Pulmonary artery endothelial cell (primary cell): ENCODE measurements around the gene IL12A. TPM values are rescaled to one million over a fixed set of nuclear protein-coding genes. Genes with fewer than 3 reads are reported as not detected.

Experiments
- DNase-seq: peaks from one replicate; pipeline ENCODE4 v3.0.0-alpha.2; 2011; ENCODE audit warnings: low read depth, low spot score
- total RNA-seq: library from RNA; depleted of rRNA; stranded (reverse); fragments of >200 nt; gene quantifications from 2 replicates; pipeline ENCODE4 v1.2.3, GENCODE V29; 2014

The IL12A gene
- 0.40 and 2.0 TPM in 2 replicates for total RNA-seq

DNA sequence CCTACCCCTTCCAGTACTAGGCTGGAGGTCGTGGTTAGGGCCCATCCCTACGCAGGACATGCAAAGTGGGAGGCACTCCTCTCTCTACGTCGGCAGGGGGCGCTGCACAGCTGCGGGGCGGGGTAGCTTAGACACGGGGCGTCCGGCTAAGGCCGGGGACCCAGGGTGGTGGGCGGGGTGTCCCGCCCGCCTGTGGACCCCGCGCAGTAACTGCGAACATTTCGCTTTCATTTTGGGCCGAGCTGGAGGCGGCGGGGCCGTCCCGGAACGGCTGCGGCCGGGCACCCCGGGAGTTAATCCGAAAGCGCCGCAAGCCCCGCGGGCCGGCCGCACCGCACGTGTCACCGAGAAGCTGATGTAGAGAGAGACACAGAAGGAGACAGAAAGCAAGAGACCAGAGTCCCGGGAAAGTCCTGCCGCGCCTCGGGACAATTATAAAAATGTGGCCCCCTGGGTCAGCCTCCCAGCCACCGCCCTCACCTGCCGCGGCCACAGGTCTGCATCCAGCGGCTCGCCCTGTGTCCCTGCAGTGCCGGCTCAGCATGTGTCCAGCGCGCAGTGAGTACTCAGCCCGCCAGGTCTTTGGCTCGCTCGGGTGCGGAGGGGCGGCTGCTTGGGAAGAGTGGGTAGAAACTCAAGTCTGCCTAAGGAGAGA, at the start of gene IL12A:
Gene IL12A, plus strand, starts transcription at position 219 of the 655 bp plus-strand sequence.
- no peak for DNase-seq

DNA sequence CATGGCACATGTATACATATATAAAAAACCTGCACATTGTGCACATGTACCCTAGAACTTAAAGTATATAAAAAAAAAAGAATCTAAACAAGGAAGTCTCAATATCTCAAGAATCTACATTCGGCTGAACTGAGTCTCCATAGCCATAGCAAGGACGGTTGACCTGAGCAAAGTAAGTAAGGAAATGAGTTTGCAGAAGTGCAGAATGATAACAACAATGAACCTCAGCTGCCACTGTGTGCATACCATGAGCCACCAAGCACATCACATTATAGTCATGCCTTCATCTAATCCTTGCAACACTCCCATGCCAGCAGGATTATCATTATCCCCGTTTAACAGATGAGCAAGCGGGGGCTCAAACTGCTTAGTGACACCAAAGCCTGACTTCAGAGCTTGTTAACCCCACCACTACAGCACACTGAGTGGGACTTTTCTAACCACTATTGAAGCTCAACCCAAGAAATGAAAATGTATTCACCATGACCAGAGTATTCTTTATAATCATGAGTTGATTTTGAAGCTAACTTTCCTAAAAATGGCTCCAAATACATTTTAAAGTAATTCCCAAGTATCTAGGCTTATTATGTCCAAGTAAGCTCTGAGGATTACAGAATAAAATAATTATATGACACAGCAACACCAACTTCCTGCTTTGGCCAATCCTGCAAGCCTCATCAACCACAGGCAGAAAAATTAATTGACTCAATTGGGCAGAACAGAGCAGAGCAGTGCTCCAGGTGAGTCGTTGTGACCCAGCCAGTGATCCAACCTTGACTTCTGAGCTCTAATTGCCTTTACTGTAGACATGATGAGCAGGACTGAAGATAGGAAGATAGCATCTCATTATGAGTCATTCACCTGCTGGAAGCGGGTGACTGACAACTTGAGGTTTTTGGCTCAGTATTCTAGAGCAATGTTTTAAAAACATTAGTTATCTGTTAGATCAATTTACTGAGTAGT, 47.3 kb upstream of the IL12A start:
- DNase-seq = no peak

DNA sequence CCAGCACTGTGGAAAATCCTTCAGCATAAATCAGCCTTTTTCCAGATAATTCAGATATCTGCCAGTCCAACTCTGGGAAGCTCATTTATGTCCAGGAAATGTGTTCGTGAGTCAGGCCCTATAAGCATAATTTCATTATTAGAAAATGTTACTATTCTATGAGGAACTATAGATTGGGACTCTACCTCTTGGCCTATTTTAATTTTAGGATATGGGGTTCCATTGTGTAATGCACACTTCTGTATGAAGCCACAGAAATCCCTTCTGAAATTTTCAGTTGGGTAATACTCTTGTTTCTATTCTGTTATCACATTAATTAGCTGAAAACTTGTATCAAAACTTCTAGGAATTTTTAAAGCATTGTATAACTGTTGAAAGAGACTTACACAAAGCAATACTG, 43.9 kb upstream of the IL12A start:
- no peak for DNase-seq

DNA sequence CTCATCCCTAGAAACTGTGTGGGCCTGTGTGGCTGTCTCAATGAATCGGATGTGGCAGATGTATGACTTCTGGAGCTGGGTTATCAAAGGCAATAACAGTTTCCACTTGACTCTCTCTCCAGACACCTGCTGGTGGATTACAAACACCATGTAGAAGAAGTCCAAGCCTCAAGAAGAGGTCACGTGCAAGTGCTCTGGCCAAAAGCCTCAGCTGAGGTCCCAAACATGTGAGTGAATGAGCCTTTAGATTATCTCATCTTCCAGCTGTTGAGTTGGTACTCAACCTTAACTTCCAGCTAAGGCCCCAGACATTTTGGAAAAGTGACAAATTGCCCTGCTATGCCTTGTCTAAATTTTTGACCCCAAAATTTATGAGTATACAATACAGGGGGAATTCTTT, 42.7 kb upstream of the IL12A start:
- no peak for DNase-seq

DNA sequence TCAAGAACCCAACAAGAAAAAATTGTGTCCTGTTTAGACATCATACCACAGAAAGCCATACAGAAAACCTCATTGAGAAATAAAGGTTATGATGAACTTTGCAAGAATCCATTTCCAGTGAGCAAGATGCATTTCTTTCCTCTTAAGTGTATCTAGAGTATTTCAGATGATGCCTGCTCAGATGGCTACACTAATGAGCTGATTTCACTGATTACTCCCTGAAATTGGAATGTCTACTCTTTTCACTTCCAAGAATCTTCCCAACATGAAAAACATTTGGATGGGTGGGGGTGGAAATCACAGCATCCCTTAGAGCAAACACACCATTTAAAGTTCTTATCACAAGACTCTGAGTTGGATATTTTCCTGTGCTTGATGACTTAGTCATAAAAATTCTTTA, 41.4 kb upstream of the IL12A start:
- no peak for DNase-seq

DNA sequence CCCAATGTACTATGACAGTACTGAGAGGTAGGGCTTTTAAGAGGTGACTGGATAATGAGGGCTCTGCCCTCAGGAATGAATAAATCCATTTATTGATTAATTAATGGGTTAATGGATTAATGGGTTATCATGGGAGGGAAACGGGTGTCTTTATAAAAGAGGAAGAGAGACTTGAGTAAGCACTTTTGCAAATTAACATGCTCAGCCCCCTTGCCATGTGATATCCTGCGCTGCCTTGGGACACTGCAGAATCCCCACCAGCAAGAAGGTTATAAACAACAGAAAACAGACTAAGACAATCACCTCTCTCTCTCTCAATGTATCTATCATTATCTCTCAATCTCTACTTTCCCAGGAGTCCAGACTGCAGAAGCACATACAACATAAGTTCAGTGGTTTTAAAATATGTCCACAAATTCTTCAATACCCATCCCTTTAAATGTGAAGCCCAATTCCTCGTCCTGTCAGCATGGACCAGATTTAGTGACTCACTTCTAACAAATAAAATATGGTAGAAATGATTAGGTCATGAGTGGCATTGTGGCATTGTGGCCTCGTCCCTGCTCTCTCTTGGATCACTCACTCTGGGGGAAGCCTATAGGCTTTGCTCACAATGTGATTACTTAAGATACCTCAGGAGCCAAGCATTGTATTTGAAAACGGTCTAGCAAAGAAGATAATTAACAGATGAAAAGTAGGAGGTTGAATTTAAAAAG, 40.0 kb upstream of the IL12A start:
- no peak for DNase-seq

DNA sequence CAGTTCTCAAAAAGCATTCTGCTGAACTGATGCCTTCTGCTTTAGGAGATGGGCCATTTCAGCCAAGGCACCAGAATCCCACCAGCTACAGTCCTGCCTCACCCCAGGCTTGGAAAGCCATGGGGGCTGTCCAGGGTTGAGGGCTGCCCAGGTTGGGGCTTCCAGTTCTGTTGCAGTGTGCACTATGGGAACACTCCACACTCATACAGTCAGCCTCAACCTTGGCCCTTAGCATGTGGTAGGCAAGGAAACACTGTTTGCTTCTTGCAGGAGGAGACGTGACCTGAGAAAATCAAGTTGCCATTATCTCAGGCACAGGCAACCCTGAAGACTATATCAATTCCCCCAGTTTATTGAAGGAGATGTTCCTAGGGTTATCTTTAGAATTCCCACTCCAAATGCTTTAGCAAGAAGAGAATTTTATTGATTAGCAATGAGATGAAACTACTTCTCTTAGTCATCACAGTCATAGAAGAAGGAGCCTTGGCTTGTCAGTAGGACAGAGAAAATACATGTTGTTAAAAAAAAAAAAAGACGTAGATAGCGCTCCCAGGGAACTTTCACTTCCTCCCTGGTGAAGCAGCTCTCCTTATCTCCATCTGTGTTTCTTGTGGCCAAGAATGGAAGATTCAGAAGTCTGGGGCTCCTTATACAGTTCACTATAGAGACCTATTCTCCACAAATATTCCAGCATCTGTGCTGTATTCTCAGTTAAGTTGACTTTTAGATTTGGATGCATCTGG, 38.3 kb upstream of the IL12A start:
- no peak for DNase-seq

DNA sequence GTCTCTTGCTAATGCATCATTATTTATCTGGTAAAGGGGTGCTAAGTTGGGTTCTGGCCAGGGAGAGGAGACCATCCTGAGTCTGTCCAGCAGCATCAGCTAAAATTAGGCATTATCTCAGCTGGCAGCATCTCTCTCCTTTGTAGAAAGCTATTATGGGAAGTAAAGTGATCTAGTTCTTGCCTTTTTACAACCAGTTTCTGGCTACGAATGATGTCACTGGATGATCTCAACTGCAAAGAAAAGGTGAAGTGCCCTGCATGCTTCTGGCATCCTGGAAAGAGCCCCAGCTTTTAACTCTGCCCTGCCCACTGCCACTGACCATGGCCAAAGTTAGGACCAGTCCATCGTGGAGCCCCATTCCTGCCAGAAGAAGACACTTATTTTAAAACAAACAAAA, 37.1 kb upstream of the IL12A start:
- no peak for DNase-seq

DNA sequence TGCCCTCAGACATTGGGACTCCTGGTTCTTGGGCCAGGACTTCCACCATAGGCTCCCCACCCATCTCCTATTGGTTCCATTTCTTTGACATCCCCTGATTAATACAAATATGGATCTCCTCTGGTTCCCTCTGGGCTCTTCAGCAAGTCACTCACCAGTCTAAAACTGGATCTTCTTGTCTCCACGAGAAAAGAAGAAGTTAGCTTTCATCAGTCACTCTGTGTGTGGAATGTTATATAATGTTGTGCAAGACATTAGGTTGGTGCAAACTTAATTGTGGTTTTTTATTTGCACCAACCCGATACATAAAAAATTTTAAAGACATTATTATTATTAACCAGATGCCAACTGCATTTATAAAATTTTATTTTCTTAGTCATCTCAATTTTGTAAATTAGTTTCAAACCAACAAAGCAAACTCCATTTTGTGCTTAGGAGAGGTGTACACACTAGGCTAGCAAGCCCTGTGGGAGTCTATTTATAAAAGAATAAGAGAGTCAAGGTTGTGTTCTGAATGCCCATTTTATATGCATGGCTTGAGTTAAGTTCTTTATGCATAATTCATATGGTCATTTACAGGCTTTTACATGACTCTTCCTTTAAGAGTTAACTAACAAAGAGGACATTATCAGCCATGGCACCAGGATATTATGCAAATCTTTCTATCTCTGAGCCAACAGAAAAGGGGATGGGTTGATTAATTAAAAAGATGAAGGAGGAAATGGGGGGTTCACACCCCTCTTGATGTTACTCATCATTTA, 35.1 kb upstream of the IL12A start:
- no peak for DNase-seq

DNA sequence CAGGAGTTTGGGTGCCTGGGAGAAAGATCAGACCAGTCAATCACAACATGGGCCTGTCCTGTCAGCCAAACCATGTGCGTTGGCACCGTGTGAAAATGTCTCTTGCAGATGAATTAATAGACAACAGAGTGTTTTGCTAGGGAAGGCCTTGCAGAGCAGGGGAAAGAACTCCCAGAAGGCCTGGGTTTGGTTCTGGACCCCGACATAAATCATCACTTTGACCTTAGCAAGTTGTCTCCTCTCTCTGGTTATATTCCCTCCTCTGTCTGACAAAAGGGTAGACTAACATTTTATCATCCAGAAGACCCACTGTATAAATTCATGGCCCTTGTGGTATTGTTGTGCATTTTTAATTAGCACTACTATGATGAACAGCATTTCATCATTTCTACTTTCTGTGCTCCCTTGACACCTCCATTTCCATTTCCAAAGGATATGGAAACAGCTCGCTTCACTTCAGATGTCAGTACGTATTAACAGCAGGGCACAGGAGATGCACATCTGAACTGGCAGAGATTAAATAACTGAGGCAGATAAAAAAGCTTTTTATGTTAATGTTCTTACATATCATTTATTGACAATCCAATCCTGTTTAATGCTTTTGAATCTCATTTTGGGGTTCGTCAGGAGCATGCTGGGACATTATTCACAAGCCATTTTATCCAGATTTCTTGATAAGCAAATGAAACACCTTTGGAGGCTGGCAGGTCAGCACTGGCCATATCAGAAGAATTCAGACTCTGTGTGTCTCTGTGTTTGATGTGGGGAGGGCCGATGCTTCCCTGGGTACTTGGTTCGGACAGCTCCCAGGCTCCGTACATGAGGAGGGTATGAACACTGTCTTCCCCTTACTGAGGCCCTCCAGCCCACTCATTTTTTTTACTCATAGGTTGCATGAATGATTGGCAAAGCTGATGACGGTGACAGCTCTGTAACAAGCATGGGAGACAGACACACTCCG, 28.2 kb upstream of the IL12A start:
- no peak for DNase-seq

DNA sequence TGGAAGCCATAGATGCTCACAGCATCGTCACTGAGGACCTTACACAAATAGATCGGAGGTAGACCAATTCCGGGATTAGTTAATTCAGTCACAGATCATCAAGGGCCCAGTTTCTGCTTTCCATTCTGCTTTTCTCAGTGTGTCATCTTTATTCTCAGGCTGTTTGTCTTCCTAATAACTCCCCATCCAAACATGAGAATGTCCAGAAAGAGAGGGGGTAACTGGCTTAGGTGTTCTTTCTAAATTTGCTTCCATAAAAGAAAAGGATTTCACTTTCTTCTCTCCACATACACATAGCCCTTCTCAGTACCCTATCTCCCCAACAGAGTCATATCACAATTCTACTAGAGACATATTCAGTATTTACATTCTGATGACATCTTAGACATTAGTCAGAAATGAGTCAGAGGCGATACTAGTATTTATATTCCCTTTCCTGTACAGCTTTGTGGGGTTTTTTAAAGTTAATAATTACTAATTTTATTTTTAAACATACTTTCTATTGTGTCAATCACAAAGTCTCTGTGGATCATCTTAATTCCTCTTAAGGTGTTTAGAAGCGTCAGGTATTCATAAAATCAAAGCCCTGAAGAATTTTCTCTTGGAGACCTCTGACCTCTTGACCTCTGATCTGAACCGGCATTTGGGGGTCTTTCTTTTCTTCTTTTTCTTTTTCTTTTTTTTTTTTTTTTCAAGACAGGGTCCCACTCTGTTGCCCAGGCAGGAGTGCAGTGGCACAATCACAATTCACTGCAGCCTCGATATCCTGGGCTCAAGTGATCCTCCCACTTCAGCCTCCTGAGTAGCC, 24.3 kb upstream of the IL12A start:
- peak; percentile 4 for DNase-seq

DNA sequence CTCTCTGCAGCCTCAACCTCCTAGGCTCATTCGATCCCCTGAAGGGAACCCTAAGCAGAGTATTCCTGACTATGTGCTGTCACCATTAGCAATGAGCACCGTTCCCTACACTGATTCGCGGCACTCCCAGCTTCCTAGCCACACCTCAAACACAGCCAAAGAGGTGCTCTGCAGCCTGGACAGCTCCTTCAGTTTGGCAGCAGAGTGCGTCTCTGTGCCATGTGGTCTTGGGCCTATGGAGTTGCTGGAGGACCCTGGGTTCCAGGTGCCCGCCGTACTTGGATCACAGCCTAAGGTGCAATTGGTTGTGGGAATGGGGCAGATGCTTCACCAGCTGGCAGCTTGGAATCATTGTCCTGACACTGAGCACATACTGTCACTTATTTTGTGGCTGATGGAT, 17.3 kb upstream of the IL12A start:
- no peak for DNase-seq

DNA sequence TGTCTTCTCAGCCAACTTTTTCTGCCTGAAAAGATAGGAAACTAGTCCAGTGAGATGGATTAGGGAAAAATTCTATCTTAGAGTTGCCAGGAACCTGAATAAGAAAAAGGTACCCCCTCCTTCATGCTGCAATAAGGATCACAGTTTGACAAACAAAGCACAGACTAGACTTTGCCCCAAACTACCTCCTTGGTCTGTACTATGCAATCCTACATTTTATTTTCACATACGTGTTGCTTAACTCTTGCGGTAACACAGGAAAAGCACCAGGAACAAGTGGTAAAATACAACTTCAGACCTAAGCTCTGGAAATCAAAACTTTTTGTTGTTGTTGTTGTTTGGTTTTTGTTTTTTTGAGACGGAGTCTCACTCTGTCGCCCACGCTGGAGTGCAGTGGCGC, 11.3 kb upstream of the IL12A start:
- no peak for DNase-seq

DNA sequence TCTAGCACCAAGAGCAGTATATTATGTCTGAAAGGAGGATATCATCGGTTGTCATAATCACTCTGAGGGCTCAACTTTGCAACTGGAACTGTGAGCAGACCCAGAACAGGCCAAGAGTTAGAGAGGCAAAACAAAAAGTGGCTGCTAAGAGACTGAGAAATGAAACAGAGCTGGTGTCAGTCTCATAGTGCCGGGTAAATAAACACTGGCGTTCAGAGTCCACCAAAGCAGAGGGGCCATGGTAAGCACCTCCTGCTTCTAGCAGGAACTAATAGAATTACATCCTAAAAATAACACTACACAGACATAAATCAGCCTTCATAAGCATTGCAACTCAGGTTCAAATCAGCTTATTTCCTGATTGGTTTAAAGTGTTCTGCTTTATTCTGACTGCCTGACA, 10.3 kb upstream of the IL12A start:
- no peak for DNase-seq

DNA sequence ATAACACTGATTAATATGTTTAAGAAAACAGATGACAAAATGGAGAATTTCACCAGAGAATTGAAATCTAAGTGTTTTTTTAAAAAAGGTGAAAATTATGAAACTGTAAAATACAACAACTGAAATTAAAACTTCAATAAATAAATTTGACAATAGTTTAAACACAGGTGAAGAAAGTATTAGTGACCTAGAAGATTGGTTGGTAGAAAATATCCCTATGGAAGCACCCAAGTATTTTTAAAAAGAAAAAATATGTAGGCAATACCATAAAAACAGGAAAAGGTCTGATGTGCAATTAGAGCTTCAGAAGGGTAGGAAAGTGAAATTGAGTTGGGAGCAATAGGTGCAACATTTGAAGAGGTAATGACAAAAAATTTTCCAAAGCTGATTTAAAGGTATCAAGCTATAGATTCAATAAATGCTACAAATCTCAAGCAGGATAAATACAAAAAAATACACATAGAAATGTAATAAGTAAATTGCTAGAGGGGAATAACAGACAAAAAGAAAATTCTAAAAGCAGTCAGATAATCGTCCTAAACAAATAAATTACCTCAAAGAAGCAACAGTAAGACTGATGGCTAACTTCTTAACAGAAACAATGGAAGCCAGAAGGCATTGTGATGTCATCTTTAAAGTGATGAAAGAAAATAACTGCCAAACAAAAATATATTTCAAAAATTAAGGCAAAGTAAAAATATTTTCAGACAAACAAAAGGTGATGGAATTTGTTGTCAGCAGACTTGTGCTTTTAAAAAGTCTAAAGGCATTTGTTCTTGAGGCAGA, 9.5 kb upstream of the IL12A start:
- no peak for DNase-seq

DNA sequence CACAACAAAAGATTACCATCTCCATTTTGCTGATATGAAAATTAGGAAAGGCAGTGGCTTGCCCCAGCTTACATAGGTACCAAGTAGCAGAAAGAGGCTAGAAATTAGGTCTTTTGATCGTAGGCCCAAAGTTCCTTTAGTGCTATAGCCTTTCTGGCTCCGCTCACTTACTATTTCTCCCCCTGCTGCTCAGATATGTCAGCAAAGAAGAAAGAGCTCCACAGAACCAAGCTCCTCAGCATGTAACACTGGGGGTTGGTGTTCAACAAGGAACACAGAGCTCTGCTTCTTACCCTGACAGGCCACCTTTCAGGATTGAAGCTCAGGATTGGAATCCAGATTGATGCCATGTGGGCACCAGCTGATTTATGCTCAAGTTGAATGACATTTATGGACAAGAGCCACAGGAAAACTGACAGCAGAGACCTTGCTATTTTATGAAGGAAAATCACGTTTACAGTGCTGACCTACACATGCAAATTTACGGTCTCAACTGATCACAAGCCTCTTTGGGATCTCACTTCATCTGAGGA, 6.1 kb upstream of the IL12A start:
- no peak for DNase-seq

DNA sequence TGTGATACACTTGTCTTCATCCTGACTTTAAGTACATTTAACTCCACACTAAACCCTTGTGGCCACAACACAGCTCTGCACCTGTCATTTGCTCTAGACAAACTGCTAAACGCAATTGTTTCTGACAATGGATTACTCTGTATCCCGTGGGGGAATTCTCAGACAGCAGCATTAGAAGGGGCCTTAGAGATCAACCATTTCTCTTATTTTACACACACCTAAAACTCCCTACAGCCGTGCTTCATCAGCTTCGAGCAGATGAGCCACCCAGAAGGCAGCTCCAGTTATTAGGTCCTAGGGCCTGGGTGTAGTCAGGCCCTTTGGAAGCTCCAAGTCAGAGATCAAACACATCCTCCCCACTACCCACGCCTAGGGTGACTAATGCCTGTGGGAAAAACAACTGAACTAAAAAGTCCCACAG, 1.3 kb upstream of the IL12A start:
- DNase-seq = no peak
